A172 (cell line): ENCODE results near the gene PADI3. TPM values are rescaled to one million over a fixed set of nuclear protein-coding genes. Genes with fewer than 3 reads are reported as not detected.

ENCODE experiments used
- DNase-seq: peaks from one replicate; pipeline ENCODE4 v3.0.0-alpha.2; 2015; ENCODE audit warnings: low spot score
- total RNA-seq: library from RNA; depleted of rRNA; stranded (reverse); fragments of >200 nt; shearing (Covaris generic); gene quantifications from 2 replicates; pipeline ENCODE4 v1.2.3, GENCODE V29; 2014

The PADI3 gene
- total RNA-seq, 1 experiment from 2014 or later: 2.1 TPM

- DNase-seq: no peak
These were observed 33.9 kb upstream of the PADI3 start for GRCh38 chr1:17214876-17215544.

GRCh38 chr1:17215545-17215890 lies 33.4 kb upstream of the PADI3 start:
- DNase-seq: peak; percentile 55

- DNase-seq: no peak
These were observed 32.8 kb upstream of the PADI3 start for GRCh38 chr1:17216078-17216477.

- DNase-seq: no peak
These were observed 31.3 kb upstream of the PADI3 start for GRCh38 chr1:17217607-17218006.

GRCh38 chr1:17218939-17219338 lies 30.0 kb upstream of the PADI3 start:
- DNase-seq: no peak

GRCh38 chr1:17220287-17220686 lies 28.6 kb upstream of the PADI3 start:
- no peak for DNase-seq

GRCh38 chr1:17222557-17222956 lies 26.3 kb upstream of the PADI3 start:
- no peak for DNase-seq

- DNase-seq: no peak
These were observed 24.5 kb upstream of the PADI3 start for GRCh38 chr1:17224434-17224833.

- no peak for DNase-seq
These were observed 23.8 kb upstream of the PADI3 start for GRCh38 chr1:17225140-17225539.

- DNase-seq: no peak
These were observed 21.5 kb upstream of the PADI3 start for GRCh38 chr1:17227358-17227915.

- DNase-seq: no peak
These were observed 20.3 kb upstream of the PADI3 start for GRCh38 chr1:17228619-17229018.

- DNase-seq: no peak
These were observed 19.5 kb upstream of the PADI3 start for GRCh38 chr1:17229379-17229778.

- no peak for DNase-seq
These were observed 18.8 kb upstream of the PADI3 start for GRCh38 chr1:17230106-17230505.

- DNase-seq: no peak
These were observed 18.1 kb upstream of the PADI3 start for GRCh38 chr1:17230671-17231310.

GRCh38 chr1:17232759-17233661 lies 15.9 kb upstream of the PADI3 start:
- peak; percentile 93 for DNase-seq

GRCh38 chr1:17233675-17234320 lies 15.1 kb upstream of the PADI3 start:
- DNase-seq: peak; percentile 98

- DNase-seq: no peak
These were observed 14.5 kb upstream of the PADI3 start for GRCh38 chr1:17234405-17234804.

GRCh38 chr1:17235135-17235885 lies 13.6 kb upstream of the PADI3 start:
- peak; percentile 20 for DNase-seq

- peak; percentile 82 for DNase-seq
These were observed 11.9 kb upstream of the PADI3 start for GRCh38 chr1:17236779-17237560.

- DNase-seq: no peak
These were observed 11.4 kb upstream of the PADI3 start for GRCh38 chr1:17237561-17237903.
